Measurements from ENCODE around the gene RNF141.
A peak's percentile ranks its signal among the peaks of the same experiment; 100 is the strongest.

RNF141 gene

DNA sequence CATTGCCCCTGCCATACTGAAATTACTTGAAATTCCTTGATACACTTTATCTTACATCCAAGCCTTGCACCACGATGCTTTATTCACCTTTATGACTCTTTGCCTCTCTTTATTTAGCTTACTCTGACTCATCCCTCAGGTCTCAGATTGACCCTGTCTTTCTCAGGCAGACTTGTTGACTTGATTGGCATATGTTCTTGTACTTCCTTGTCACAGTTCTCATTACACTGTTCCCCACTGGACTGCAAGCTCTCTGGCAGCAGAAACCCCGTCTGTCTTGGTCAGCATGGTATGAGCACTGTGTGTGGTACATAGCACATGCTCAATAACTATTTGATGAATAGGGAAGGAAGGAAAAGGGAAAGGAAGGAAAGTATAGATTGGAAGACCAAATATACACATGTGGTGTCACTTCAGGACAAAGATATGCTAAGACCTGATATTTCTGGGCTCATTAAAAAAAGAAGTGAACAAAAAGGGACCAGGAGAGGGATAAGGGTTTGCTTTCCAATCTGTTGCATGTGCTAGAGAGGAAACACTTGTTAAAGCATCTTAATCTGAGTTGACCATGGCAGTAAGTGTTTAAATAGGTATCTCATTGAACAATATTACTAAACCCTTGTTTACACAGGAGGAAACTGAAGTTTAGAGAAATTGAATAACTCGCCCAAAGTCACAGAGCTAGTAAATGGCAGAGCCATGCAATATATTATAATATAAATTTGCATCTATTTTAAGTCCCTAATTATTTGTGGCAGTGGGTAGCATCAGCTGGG lies 20.2 kb upstream of the RNF141 start:
- no peak for DNase-seq

- no peak for DNase-seq
Observed at GRCh38 chr11:10558288-10558687, 17.3 kb upstream of the RNF141 start.

- DNase-seq, result no peak
Observed at GRCh38 chr11:10556590-10556989, 15.6 kb upstream of the RNF141 start.

GRCh38 chr11:10551845-10552352 lies 10.9 kb upstream of the RNF141 start:
- DNase-seq, result no peak

- no peak for DNase-seq
Observed at GRCh38 chr11:10551290-10551592, 10.3 kb upstream of the RNF141 start.

- DNase-seq, result peak; percentile 60
Observed at GRCh38 chr11:10550503-10551289, 9.7 kb upstream of the RNF141 start.

DNA sequence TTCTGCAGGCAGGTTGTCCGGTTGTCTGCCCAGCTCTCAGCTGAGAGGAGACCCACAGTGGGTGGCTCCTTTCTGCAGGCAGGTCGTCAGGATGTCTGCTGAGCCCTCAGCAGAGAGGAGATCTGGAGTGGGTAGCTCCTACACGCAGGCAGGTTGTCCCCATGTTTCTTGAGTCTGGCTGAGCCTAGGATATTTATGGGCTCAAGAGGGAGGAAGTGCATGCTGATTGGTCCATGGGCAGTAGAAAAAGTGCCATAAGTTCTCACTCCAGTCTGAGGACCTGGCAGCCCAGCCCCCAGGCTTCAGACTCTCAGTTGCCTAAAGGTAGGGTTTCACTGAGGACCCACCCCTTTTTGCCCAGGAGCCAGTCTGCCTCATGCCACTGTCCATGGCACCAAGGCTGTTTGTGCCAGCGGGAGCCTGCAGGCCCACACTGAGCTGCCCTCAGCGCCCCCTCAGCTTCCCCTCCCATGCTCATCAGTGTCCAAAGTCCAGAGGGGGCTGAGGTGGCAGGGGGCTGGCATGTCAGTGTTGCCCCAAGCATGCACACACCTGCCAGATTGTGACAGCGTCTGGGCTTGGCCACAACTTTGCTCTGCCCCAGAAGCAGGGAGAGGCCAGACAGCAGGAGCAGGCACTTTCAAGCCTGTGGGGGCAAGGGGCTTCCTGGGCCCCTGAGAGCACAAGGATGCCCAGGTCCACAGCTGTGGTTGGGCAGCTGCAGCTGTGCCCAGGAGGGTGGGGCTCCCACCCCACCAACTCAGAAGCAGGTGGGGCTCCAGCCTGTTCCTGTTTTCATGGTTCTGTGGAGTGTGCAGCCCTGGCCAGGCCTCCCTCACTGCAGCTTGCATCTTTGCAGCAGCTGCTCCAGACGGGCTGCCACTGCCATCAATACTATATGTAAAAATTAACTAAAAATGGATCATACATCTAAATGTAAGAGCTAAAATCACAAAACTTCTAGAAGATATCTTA lies 3.8 kb upstream of the RNF141 start:
- DNase-seq, result no peak

GRCh38 chr11:10543782-10544181 lies 2.8 kb upstream of the RNF141 start:
- no peak for DNase-seq

DNA sequence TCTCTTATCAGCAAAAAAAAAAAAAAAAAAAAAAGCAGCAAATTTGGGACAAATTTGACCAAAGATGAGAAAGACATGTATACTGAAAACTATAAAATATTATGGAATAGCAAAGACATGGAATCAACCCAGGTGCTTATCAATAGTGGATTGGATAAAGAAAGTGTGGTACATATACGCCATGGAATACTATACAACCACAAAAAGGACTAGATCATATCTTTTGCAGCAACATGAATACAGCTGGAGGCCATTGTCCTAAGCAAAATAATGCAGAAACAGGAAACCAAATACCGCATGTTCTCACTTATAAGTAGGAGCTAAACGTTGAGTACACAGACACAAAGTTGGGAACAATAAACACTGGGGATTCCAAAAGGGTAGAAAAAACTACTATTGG lies 1.8 kb upstream of the RNF141 start:
- no peak for DNase-seq

- no peak for DNase-seq
Observed at GRCh38 chr11:10541561-10541930, 559 bp upstream of the RNF141 start.

- peak; percentile 19 for DNase-seq
Observed at GRCh38 chr11:10540546-10540914, 457 bp downstream of the RNF141 start.

DNA sequence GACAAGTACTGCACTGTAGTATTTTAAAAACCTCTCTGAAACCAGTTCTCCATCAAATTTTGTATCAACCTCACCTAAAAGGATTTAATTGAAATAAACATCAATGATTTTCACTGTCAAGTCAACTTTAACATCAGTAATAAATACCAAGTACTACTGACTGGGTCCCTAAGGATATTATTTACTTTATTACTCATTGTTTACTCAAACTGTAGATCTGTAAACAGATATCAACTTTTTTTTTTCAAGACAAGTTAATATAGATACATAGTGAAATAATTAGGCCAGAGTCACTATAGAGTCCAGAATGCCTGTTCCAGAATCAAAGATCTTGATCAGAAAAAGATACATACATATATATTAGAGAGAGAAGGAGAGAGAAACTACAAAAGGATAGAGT lies 1.6 kb downstream of the RNF141 start:
- no peak for DNase-seq

GRCh38 chr11:10538924-10539323 lies 2.1 kb downstream of the RNF141 start:
- DNase-seq, result peak; percentile 75

DNA sequence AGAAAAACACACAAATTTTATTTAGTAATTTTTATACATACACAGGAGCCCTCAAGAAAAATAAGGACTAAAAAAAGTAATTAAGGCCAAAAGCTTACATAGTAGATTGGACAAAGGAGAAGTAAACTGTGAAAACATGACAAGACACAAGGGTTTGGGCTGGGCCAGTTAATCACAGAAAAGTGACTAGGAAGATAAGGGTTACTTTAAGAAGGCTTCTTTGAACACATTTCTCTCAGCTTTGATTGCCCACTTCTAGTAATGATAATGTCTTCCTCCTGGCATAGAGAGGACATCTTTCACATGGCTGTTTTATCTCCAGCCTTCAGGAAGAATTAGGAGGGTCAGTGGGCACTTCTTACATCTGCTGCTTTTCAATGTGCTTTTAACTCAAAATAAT lies 3.4 kb downstream of the RNF141 start:
- no peak for DNase-seq

DNA sequence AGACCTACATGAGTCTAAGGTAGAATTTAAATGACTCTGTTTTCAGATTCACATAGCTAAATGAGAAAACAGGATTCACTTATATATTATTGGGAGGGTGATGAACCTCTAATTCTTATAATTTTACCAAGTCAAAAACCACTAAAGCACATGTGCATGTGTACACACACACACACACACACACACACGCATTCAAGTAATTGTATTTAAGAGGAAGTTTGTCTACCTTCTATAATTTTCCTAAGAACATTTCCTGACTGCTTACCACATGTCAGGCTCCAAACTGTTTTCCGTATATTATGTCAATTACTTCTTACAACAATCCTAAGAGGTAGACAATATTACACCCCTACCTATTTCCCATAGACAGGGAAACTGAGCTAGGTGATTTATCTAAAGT lies 6.7 kb downstream of the RNF141 start:
- DNase-seq, result no peak

DNA sequence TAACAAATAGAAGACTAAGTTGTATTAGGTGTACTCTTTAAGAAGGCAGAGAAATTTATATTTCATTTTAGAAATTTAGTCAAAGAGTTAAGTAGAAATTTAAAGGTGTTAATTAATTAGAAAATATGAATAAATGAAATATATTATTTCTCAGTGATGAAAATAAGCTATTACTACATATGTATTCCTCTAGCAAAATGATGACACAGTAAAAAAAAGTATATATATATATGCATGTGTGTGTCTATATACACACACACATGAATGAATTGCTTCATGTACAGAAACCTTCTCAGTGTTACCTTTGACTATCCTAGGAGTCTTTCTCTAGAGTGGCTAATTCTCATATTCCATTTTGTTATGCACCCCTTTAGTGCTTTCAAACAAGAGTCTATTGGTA lies 7.7 kb downstream of the RNF141 start:
- DNase-seq, result no peak

- DNase-seq, result no peak
Observed at GRCh38 chr11:10532526-10532925, 8.5 kb downstream of the RNF141 start.

DNA sequence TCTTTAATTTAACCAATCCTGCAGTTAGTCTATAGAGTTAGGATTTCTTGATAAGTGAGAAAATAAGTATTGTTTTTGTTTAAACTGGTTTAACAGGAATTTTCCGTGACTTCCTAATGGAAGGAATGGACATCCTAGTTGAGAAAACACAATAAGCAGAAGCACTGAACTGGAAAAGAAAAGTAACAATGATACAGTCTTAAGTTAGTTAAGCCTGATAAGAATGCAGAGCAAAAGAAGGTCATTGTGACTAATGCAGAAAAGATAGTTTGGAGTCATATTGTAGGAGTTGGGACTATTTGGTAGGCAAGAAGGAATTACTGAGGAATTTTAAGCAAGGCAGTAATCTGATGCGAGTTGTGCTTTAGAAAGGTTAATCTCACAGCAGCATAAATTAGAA lies 11.7 kb downstream of the RNF141 start:
- peak; percentile 68 for DNase-seq

DNA sequence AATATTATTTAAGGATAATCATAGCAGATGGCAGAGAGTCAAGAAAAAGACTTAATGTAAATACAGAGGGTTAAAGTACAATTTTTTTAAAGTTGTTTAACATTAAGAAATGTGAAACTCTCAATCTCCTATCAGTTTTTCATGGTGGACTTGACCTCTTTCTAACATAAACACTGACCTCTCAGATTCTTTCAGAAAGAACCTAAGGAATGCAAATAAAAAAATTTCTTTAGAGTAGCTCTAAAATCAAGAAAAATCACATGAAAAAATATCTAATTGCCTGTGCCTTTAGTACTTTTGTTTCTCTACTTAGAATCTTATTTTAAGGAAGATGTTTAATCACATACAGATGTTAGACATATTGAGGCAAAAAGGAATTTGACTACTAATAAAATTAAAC lies 12.9 kb downstream of the RNF141 start:
- peak; percentile 24 for DNase-seq

GRCh38 chr11:10526974-10527918 lies 13.7 kb downstream of the RNF141 start:
- DNase-seq, result peak; percentile 42

- DNase-seq, result no peak
Observed at GRCh38 chr11:10524471-10524870, 16.5 kb downstream of the RNF141 start.

GRCh38 chr11:10522921-10523320 lies 18.1 kb downstream of the RNF141 start:
- DNase-seq, result no peak

Measured in fibroblast of skin of back (primary cell).